DND-41 (cell line): Measurements from ENCODE around the gene KDELR3.

ENCODE experiments used
- EZH2 ChIP-seq: IDR thresholded peaks from 3 replicates; pipeline ENCODE4 v1.6.1; 2012; ENCODE audit warnings: borderline replicate concordance, low read depth, mild to moderate bottlenecking, moderate library complexity, low read length, inconsistent platforms; ENCODE audit not compliant: severe bottlenecking
- TF ChIP-seq, protein P1 (sequence below): IDR thresholded peaks from 2 replicates; pipeline ENCODE4 v1.5.1; 2012; ENCODE audit warnings: borderline replicate concordance, low read length, moderate library complexity, mild to moderate bottlenecking; ENCODE audit not compliant: poor library complexity, severe bottlenecking; ENCODE audit errors: extremely low read depth

DNA sequence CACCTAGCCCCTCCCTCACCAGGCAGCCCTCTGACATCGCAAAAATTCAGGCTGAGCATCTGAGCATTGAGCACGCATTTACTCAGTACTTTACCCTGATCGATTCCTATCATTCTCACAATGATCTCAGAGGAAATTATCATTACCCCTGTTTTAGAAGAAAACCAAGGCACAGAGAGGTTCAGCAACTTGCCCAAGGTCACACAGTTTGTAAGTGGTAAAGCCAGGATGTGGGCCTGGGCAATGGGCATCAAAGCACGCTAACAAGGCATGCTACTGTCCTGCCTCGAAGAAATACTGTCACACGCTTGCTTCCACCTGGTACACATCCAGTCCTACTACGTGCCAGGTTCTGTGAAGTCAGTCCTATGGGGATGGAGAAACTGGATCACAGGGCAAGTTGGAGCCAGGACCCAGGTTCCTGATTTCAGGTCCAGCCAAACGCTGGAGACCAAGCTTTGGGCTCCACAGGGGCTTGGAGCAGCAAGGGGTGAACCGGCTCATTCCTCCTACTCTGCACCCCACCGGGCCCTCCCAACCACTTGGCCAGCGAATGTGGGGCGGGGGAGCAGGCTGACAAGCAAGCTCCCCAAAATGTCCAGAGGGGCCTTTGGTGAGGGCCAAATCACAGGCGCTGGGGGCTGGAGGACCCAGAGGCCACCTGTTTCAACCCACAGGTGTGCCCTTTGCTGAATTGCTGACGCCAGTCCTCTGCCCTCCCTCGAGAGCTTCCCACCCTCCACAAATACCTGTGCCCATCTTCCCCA, 31.1 kb upstream of the KDELR3 start:
- no peak for TF ChIP-seq EZH2
- TF ChIP-seq, protein P1, sequence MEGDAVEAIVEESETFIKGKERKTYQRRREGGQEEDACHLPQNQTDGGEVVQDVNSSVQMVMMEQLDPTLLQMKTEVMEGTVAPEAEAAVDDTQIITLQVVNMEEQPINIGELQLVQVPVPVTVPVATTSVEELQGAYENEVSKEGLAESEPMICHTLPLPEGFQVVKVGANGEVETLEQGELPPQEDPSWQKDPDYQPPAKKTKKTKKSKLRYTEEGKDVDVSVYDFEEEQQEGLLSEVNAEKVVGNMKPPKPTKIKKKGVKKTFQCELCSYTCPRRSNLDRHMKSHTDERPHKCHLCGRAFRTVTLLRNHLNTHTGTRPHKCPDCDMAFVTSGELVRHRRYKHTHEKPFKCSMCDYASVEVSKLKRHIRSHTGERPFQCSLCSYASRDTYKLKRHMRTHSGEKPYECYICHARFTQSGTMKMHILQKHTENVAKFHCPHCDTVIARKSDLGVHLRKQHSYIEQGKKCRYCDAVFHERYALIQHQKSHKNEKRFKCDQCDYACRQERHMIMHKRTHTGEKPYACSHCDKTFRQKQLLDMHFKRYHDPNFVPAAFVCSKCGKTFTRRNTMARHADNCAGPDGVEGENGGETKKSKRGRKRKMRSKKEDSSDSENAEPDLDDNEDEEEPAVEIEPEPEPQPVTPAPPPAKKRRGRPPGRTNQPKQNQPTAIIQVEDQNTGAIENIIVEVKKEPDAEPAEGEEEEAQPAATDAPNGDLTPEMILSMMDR = no peak
